HCT116 (cell line): ENCODE data around the gene RBM20. TPM values are rescaled to one million over a fixed set of nuclear protein-coding genes. Genes with fewer than 3 reads are reported as not detected.

Experiments used
- ATAC-seq: fragments of 200-7000 bp; cut with Tn5 transposase; 2 replicates; pipeline ENCODE4 v1.9.1; 2020; ENCODE audit warnings: mild to moderate bottlenecking, moderate library complexity
- BruUV-seq: library from RNA; stranded (reverse); fragments of 400-500 nt; replicated peaks from 2 replicates; lab custom pipeline; 2021; lab: Mats Ljungman, UMichigan
- CTCF ChIA-PET: fragments of 300-600 bp; sonication (Branson Sonifier 250); formaldehyde crosslinking; loops from one replicate; lab custom pipeline; 2021; ENCODE audit warnings: antibody characterized with exemption; lab: Charles Lee
- POLR2A ChIA-PET: fragments of 300-600, 350-600 bp; sonication (Branson Sonifier 250); formaldehyde crosslinking; loops from one replicate; lab custom pipeline; 2021; ENCODE audit warnings: antibody characterized with exemption; lab: Charles Lee
- RAD21 ChIA-PET, 2 experiments: fragments of 300-600 bp; sonication (Branson Sonifier 250); formaldehyde crosslinking; loops; one replicate each; lab custom pipeline; 2023; ENCODE audit warnings: low total read pairs in 2 of 2; ENCODE audit not compliant: uncharacterized antibody in 2 of 2, unreplicated experiment in 2 of 2, low non-redundant PET in 1 of 2; lab: Charles Lee
- DNase-seq: peaks from one replicate; pipeline ENCODE4 v3.0.0-alpha.2; 2010; ENCODE audit warnings: low read depth, low spot score
- H2AFZ ChIP-seq: fragments of 200-600 bp; shearing (Covaris generic), sonication (generic); 2 replicates; pipeline ENCODE4 v1.6.1; 2017; ENCODE audit warnings: low read depth, mixed run types, mixed read lengths, antibody characterized with exemption, low read length; ENCODE audit not compliant: poor library complexity, severe bottlenecking
- H3K27ac ChIP-seq: 2 replicates; pipeline ENCODE4 v1.5.1; 2012; ENCODE audit warnings: low read depth, low read length
- H3K27me3 ChIP-seq: fragments of 200-600 bp; sonication (generic); 2 replicates; pipeline ENCODE4 v1.6.1; 2016; ENCODE audit warnings: mixed run types, low read length, mixed read lengths; ENCODE audit not compliant: insufficient read depth
- H3K36me3 ChIP-seq, 2 experiments: fragments of 200-500 bp in 1 of 2; fragments of 200-600 bp in 1 of 2; sonication (Bioruptor generic) in 1 of 2; sonication (generic) in 1 of 2; 2 replicates each; pipeline versions ENCODE4 v1.5.1 to v1.6.1; 2014 to 2016; ENCODE audit warnings: low read length in 2 of 2, inconsistent platforms in 1 of 2, mixed read lengths in 1 of 2, mixed run types in 1 of 2; ENCODE audit not compliant: insufficient read depth in 2 of 2, control insufficient read depth in 1 of 2
- H3K4me1 ChIP-seq, 2 experiments: fragments of 200-600 bp in 1 of 2; sonication (generic) in 1 of 2; 2 replicates each; pipeline versions ENCODE4 v1.5.1 to v1.6.1; 2012 to 2017; ENCODE audit warnings: low read length in 2 of 2, inconsistent platforms in 1 of 2, mild to moderate bottlenecking in 1 of 2, mixed read lengths in 1 of 2, mixed run types in 1 of 2, moderate library complexity in 1 of 2; ENCODE audit not compliant: insufficient read depth in 2 of 2, control insufficient read depth in 1 of 2
- H3K4me2 ChIP-seq: fragments of 200-600 bp; sonication (generic); 2 replicates; pipeline ENCODE4 v1.6.1; 2017; ENCODE audit warnings: mixed run types, low read length, mixed read lengths
- H3K4me3 ChIP-seq, 2 experiments: fragments of 200-600 bp in 1 of 2; sonication (generic) in 1 of 2; replicated peaks in 1 of 2; 2 replicates each; pipeline ENCODE4 v1.5.1; 2011 to 2016; ENCODE audit warnings: low read length in 2 of 2, control low read depth in 1 of 2, low read depth in 1 of 2, mild to moderate bottlenecking in 1 of 2, mixed read lengths in 1 of 2, mixed run types in 1 of 2
- H3K79me2 ChIP-seq: fragments of 200-600 bp; sonication (generic); 2 replicates; pipeline ENCODE4 v1.6.1; 2017; ENCODE audit warnings: mild to moderate bottlenecking, mixed run types, low read length, moderate library complexity, mixed read lengths; ENCODE audit not compliant: insufficient read depth
- H3K9ac ChIP-seq: fragments of 200-600 bp; sonication (generic); 2 replicates; pipeline ENCODE4 v1.6.1; 2016; ENCODE audit warnings: low read length, mixed read lengths
- H3K9me2 ChIP-seq: fragments of 200-600 bp; sonication (generic), shearing (Covaris generic); 2 replicates; pipeline ENCODE4 v1.6.1; 2017; ENCODE audit warnings: mixed run types, mild to moderate bottlenecking, moderate library complexity; ENCODE audit not compliant: insufficient read depth
- H3K9me3 ChIP-seq, 2 experiments: fragments of 200-500 bp in 1 of 2; fragments of 200-600 bp in 1 of 2; sonication (Bioruptor generic) in 1 of 2; sonication (generic) in 1 of 2; 2 replicates each; pipeline ENCODE4 v1.6.1; 2014 to 2017; ENCODE audit warnings: low read length in 2 of 2, mixed read lengths in 2 of 2, inconsistent platforms in 1 of 2, low read depth in 1 of 2, mild to moderate bottlenecking in 1 of 2, mixed run types in 1 of 2, moderate library complexity in 1 of 2; ENCODE audit not compliant: control insufficient read depth in 1 of 2, insufficient read depth in 1 of 2
- H4K20me1 ChIP-seq: fragments of 200-600 bp; sonication (generic), shearing (Covaris generic); 2 replicates; pipeline ENCODE4 v1.6.1; 2017; ENCODE audit warnings: mixed run types, mild to moderate bottlenecking, moderate library complexity; ENCODE audit not compliant: insufficient read depth
- CBX3 ChIP-seq: IDR thresholded peaks from 2 replicates; pipeline ENCODE4 v1.6.1; 2012; ENCODE audit warnings: low read depth
- CEBPB ChIP-seq: IDR thresholded peaks from 2 replicates; pipeline ENCODE4 v1.6.1; 2012; ENCODE audit warnings: low read depth
- ELF1 ChIP-seq: IDR thresholded peaks from 2 replicates; pipeline ENCODE4 v1.6.1; 2012; ENCODE audit warnings: low read depth, borderline replicate concordance
- EZH2phosphoT487 ChIP-seq: fragments of 200-600 bp; IDR thresholded peaks from 2 replicates; pipeline ENCODE4 v1.6.1; 2018; ENCODE audit warnings: antibody characterized with exemption, borderline replicate concordance
- RAD21 ChIP-seq: IDR thresholded peaks from 2 replicates; pipeline ENCODE4 v1.6.1; 2012; ENCODE audit warnings: low read depth, mild to moderate bottlenecking
- REST ChIP-seq: IDR thresholded peaks from 2 replicates; pipeline ENCODE4 v1.6.1; 2012; ENCODE audit warnings: low read depth
- SIN3A ChIP-seq: IDR thresholded peaks from 2 replicates; pipeline ENCODE4 v1.6.1; 2012; ENCODE audit warnings: low read depth
- intact Hi-C: fragments of 100-400 bp; cut with micrococcal nuclease; formaldehyde crosslinking; loops from 2 replicates; pipeline ENCODE4 v1.10.0; 2022
- total RNA-seq: library from RNA; stranded (reverse); gene quantifications from one replicate; pipeline ENCODE4 v1.2.1, GENCODE V29; 2021; ENCODE audit not compliant: unreplicated experiment
- TF ChIP-seq, protein P1 (sequence below): IDR thresholded peaks from 2 replicates; pipeline ENCODE4 v1.6.1; 2012

The RBM20 gene
- total RNA-seq, 1 experiment from 2014 or later: 2.0 TPM

GRCh38 chr10:110634527-110635209, 9.5 kb upstream of the RBM20 start:
- ChIA-PET CTCF (no interaction called here), POLR2A (no interaction called here), RAD21 (no interaction called here)
- Histone ChIP-seq H3K79me2 (no peaks in the 10 kb centered on the region), H3K36me3 (no peaks in the 10 kb centered on the region), H3K9me3 (no peaks in the 10 kb centered on the region), H3K4me3 (no peak overlapping the region), H3K9ac (no peak overlapping the region), H3K27ac (no peak overlapping the region), H3K27me3 (no peaks in the 10 kb centered on the region), H4K20me1 (no peaks in the 10 kb centered on the region), H2AFZ (peak overlapping the region; percentile 86), H3K9me2 (no peaks in the 10 kb centered on the region), H3K4me1 (peaks cover 3 to 23% of the 10 kb centered on the region in 2 experiments; a peak in 3 of 4 replicates), H3K4me2 (no peak overlapping the region)
- ATAC-seq: no peak
- TF ChIP-seq REST (no peak), SIN3A (no peak), CEBPB (no peak), ELF1 (no peak), EZH2phosphoT487 (no peak), RAD21 (no peak), CBX3 (no peak)
- TF ChIP-seq, protein P1, sequence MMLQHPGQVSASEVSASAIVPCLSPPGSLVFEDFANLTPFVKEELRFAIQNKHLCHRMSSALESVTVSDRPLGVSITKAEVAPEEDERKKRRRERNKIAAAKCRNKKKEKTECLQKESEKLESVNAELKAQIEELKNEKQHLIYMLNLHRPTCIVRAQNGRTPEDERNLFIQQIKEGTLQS: no peak
- no peak for DNase-seq
- no TSS peak for BruUV-seq
- intact Hi-C loops: no loop called here
